ENCODE data around the gene ARHGAP23. TPM values are rescaled to one million over a fixed set of nuclear protein-coding genes. Genes with fewer than 3 reads are reported as not detected.

Gene ARHGAP23
- total RNA-seq, 2 donors from 2014 or later = 27.3 to 204 TPM

GRCh38 chr17:38556239-38556638 lies 128.0 kb downstream of the ARHGAP23 start:
- H3K9me3 ChIP-seq = no peaks in the 10 kb centered on the region
- intact Hi-C loops (cut with DNase I) = no loop called here
- no peak overlapping the region for H3K27ac ChIP-seq
- no peak for TF ChIP-seq POLR2AphosphoS5 (IDR thresholded peaks at IDR 0.05)
- H3K27me3 ChIP-seq (replicated peaks; ENCODE audit: insufficient read depth) = no peaks in the 10 kb centered on the region
- 94% methylated on average over 6 of the region's 6 CpGs for WGBS
- no peak for DNase-seq (ENCODE audit: low spot score)
- H3K4me1 ChIP-seq (replicated peaks) = peaks cover 10% of the 10 kb centered on the region
- no peaks in the 10 kb centered on the region for H3K36me3 ChIP-seq
- H3K4me3 ChIP-seq = no peak overlapping the region

DNA sequence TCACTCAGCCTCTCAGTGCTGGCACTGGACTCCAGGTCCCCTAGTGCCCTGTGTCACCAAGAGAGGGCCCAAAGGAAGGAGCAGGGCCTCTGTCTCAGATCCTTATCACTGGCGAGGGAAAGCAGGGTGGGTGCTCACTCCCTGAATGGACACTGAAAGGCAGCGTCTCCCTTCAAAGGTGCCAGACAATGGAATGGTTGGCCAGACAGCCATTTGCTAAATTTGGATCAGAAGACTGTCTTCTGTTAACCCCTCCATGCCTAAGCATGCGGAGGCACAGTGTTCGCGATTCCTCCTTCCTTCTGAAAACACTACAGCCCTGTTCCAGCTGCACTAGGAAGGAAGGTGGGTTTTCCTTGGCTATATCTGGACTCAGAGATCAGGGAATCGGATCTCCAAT lies 129.1 kb downstream of the ARHGAP23 start:
- intact Hi-C loops (cut with DNase I) = no loop called here
- Histone ChIP-seq H3K9me3 (no peaks in the 10 kb centered on the region), H3K4me3 (no peak overlapping the region), H3K36me3 (no peaks in the 10 kb centered on the region), H3K4me1 (replicated peaks) (peaks cover 10% of the 10 kb centered on the region), H3K27me3 (replicated peaks; ENCODE audit: insufficient read depth) (no peaks in the 10 kb centered on the region), H3K27ac (peak overlapping the region in 1 of 2 donors; percentile 59)
- TF ChIP-seq POLR2AphosphoS5 (IDR thresholded peaks at IDR 0.05) (no peak), POLR2A (IDR thresholded peaks at IDR 0.05) (no peak), CTCF (IDR thresholded peaks at IDR 0.05) (no peak)
- WGBS = 70% methylated on average over 6 of the region's 6 CpGs
- no peak for DNase-seq (ENCODE audit: low spot score)

- Histone ChIP-seq H3K9me3 (no peaks in the 10 kb centered on the region), H3K36me3 (no peaks in the 10 kb centered on the region), H3K4me1 (replicated peaks) (peaks cover 10% of the 10 kb centered on the region), H3K27ac (peak overlapping the region; percentile 46 to 59), H3K4me3 (peak overlapping the region; percentile 16 to 28), H3K27me3 (replicated peaks; ENCODE audit: insufficient read depth) (no peaks in the 10 kb centered on the region)
- WGBS = 4% methylated on average over 52 of the region's 52 CpGs
- peak; percentile 91 for TF ChIP-seq POLR2AphosphoS5 (IDR thresholded peaks at IDR 0.05)
- TF ChIP-seq CTCF (IDR thresholded peaks at IDR 0.05) = peak; percentile 53 to 99 (median 94)
- TF ChIP-seq POLR2A (IDR thresholded peaks at IDR 0.05) = peak; percentile 86
- DNase-seq (ENCODE audit: low spot score) = peak; percentile 92
- intact Hi-C loops (cut with DNase I) = loop anchor here (2.0 kb wide), 1 partner anchor 111 kb away; no protein-coding TSS in a partner anchor
Observed at GRCh38 chr17:38557836-38558727, 129.8 kb downstream of the ARHGAP23 start.

DNA sequence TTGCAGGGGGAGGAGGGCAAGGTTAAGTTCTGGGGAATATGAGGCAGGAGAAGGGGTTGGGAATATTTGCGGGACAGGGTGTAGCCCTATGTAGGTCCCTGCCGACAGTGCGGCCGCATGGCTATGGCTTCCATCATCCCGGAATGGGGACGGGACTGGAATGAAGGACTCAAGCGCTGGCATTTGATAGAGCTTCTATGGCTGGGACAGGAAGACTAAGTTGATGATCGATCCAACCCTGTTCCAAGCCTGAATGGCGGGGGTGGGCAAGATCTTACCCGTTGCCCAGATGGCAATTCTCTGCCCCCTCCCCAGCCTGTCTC lies 130.4 kb downstream of the ARHGAP23 start:
- intact Hi-C loops (cut with DNase I) = loop anchor here (2.0 kb wide), 1 partner anchor 110 kb away; no protein-coding TSS in a partner anchor
- WGBS = 4% methylated on average over 10 of the region's 10 CpGs
- Histone ChIP-seq H3K27me3 (replicated peaks; ENCODE audit: insufficient read depth) (no peaks in the 10 kb centered on the region), H3K36me3 (no peaks in the 10 kb centered on the region), H3K9me3 (no peaks in the 10 kb centered on the region), H3K4me1 (replicated peaks) (peaks cover 10% of the 10 kb centered on the region), H3K27ac (peak overlapping the region; percentile 46 to 59), H3K4me3 (peak overlapping the region; percentile 23 to 28)
- no peak for TF ChIP-seq POLR2A (IDR thresholded peaks at IDR 0.05)
- TF ChIP-seq CTCF (IDR thresholded peaks at IDR 0.05) = no peak
- TF ChIP-seq POLR2AphosphoS5 (IDR thresholded peaks at IDR 0.05) = no peak
- DNase-seq (ENCODE audit: low spot score) = no peak

GRCh38 chr17:38559051-38559879 lies 131.0 kb downstream of the ARHGAP23 start:
- no peaks in the 10 kb centered on the region for H3K27me3 ChIP-seq (replicated peaks; ENCODE audit: insufficient read depth)
- TF ChIP-seq POLR2A (IDR thresholded peaks at IDR 0.05) = peak; percentile 75
- TF ChIP-seq CTCF (IDR thresholded peaks at IDR 0.05) = peak in 3 of 4 experiments; percentile 26 to 57 (median 50)
- peak; percentile 74 for TF ChIP-seq POLR2AphosphoS5 (IDR thresholded peaks at IDR 0.05)
- peak; percentile 95 for DNase-seq (ENCODE audit: low spot score)
- WGBS = 9% methylated on average over 29 of the region's 44 CpGs
- peaks cover 10% of the 10 kb centered on the region for H3K4me1 ChIP-seq (replicated peaks)
- H3K4me3 ChIP-seq = peak overlapping the region; percentile 23 to 28
- no peaks in the 10 kb centered on the region for H3K36me3 ChIP-seq
- intact Hi-C loops (cut with DNase I) = loop anchor here (2.0 kb wide), 1 partner anchor 110 kb away; no protein-coding TSS in a partner anchor
- H3K9me3 ChIP-seq = no peaks in the 10 kb centered on the region
- peak overlapping the region; percentile 46 to 59 for H3K27ac ChIP-seq

Measured in prostate gland (tissue), 2 donors.